ENCODE results near the gene GNB3.

- TF ChIP-seq, protein P1, sequence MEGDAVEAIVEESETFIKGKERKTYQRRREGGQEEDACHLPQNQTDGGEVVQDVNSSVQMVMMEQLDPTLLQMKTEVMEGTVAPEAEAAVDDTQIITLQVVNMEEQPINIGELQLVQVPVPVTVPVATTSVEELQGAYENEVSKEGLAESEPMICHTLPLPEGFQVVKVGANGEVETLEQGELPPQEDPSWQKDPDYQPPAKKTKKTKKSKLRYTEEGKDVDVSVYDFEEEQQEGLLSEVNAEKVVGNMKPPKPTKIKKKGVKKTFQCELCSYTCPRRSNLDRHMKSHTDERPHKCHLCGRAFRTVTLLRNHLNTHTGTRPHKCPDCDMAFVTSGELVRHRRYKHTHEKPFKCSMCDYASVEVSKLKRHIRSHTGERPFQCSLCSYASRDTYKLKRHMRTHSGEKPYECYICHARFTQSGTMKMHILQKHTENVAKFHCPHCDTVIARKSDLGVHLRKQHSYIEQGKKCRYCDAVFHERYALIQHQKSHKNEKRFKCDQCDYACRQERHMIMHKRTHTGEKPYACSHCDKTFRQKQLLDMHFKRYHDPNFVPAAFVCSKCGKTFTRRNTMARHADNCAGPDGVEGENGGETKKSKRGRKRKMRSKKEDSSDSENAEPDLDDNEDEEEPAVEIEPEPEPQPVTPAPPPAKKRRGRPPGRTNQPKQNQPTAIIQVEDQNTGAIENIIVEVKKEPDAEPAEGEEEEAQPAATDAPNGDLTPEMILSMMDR (IDR thresholded peaks at IDR 0.05): no peak
- no peak for TF ChIP-seq POLR2A (IDR thresholded peaks at IDR 0.05)
Measured at GRCh38 chr12:6799147-6799546, 41.6 kb upstream of the GNB3 start.

Measured in lower leg skin (tissue), 3 donors.